GM10847 (cell line): ENCODE data around the gene CDK10.

ENCODE experiments used
- POLR2A ChIP-seq: IDR thresholded peaks from 2 replicates; pipeline ENCODE4 v1.6.1; 2011; ENCODE audit not compliant: insufficient read length; ENCODE audit errors: extremely low read depth

The CDK10 gene

GRCh38 chr16:89658221-89658879 is 28.1 kb upstream of the CDK10 start:
- TF ChIP-seq POLR2A, result no peak

DNA sequence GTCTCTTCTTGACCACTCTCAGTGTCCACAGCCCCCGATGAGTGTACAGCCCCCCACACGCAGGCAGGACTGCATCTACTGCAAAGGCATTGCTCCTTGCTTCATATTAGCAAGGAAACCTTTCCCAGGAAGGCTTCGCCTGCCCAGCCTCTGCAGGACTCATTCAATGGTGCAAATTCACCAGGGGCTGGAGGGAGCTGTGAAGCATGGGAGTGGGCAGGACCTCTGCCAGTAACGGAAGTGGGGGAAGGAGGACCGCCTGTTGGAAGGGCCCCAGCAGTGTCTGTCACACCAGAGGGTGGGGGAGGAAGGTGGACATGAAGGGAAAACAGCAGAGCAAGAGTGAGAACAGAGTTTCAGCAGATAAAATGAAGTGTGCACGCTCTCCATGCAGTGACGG is 26.3 kb upstream of the CDK10 start:
- no peak for TF ChIP-seq POLR2A

GRCh38 chr16:89661215-89661614 is 25.3 kb upstream of the CDK10 start:
- TF ChIP-seq POLR2A, result no peak

DNA sequence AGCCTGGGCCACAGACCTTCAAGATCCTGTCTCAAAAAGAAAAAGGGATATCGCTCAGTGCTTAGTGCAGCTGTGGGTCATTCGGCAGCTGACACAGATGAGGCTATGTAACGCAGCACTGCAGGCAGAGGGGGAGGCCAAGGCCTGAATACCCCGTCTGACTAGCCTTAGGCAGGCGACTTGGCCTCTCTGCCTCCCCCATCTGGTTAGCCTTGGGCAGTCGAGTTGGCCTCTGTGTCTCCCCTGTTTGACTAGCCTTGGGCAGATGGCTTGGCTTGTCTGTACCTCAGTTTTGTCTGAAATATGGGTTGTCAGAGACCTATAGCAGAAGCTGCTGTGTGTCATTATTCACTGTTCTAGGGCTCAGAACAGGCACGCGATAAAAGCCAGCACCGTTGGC is 18.9 kb upstream of the CDK10 start:
- TF ChIP-seq POLR2A, result no peak

DNA sequence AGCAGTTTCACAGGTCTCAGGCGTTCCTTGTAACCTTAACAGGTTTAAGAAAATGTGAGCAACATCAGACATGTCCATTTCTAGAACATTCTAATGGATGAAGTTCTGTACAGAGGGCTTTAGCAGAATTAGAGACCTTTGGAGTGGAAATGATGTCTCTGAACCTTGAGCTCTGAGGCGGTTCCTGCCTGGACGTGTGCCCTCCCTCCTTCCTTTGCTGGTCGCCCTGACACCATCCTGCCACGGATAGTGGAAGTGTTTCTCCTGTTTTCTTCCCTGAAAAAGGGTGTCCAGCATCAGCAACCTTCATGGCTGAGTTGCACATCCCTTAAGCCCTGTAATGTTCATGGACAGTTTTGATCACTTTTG is 17.7 kb upstream of the CDK10 start:
- no peak for TF ChIP-seq POLR2A

GRCh38 chr16:89669755-89670154 is 16.7 kb upstream of the CDK10 start:
- no peak for TF ChIP-seq POLR2A

DNA sequence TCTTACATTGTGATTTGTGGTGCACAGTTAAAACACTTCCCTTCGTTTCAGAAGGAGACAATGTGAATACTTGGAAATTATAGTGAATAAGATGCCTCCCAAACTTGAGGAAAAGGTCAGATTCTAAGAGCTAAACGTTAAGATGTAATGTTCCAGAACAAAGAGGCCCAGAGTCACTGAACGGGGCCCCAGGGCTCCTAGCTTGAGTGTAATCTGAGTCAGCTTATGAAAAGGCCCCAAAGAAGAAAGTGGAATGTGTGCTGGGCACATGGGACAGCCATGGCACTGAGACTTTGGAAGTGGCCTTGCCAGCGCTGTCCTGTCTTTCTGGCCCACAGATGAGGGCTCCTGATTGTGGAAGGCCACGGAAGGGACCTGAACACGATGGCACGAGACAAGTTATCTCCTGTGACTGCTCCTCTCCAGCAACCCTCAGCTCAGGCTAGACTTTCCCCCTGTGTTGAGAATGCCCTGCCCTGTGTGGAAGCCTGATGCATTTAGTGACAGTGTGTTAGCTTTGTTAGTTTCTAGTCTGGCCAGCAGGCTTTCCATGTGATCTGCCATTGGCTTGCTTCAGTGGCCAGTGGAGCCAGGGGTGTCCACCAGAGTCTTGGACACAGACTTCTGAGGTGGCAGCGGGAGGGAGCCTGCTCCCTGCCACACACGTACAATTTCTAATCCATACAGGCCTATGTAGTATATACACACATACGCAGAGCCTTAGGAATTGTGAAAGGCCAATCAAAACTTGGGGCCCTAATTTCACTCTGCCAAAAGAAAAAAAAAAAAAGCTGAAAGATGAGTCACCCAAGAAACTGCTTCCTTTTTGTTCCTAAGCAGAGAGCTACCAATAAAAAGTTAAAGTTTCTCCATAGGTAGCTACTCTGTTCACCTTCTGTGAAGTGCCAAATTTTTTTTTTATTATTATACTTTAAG is 15.7 kb upstream of the CDK10 start:
- no peak for TF ChIP-seq POLR2A

GRCh38 chr16:89672177-89672941 is 14.1 kb upstream of the CDK10 start:
- TF ChIP-seq POLR2A, result no peak

GRCh38 chr16:89678258-89678657 is 8.2 kb upstream of the CDK10 start:
- TF ChIP-seq POLR2A, result no peak

- no peak for TF ChIP-seq POLR2A
Observed at GRCh38 chr16:89685916-89686315, 573 bp upstream of the CDK10 start.

GRCh38 chr16:89687092-89687940 is 827 bp downstream of the CDK10 start:
- no peak for TF ChIP-seq POLR2A

DNA sequence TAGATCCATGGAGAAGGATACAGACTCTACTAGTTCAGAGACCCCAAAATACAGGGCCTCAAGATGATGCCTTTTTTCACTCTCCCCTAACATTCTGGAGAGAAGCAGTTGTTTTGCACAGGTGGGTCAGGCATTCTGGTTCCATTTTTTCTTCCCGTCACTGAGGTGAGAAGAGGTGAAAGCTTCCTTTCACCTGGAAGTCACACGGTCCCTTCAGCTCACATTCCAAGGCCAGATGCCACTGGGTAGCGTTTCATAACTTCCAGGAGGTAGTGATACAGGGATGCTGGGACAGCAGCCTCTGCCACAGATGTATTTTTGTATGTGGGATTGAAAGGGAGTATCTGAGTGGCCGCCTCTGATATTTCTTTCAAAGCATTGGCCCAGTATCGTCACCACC is 1.9 kb downstream of the CDK10 start:
- no peak for TF ChIP-seq POLR2A

- TF ChIP-seq POLR2A, result no peak
Observed at GRCh38 chr16:89689142-89689541, 2.7 kb downstream of the CDK10 start.

DNA sequence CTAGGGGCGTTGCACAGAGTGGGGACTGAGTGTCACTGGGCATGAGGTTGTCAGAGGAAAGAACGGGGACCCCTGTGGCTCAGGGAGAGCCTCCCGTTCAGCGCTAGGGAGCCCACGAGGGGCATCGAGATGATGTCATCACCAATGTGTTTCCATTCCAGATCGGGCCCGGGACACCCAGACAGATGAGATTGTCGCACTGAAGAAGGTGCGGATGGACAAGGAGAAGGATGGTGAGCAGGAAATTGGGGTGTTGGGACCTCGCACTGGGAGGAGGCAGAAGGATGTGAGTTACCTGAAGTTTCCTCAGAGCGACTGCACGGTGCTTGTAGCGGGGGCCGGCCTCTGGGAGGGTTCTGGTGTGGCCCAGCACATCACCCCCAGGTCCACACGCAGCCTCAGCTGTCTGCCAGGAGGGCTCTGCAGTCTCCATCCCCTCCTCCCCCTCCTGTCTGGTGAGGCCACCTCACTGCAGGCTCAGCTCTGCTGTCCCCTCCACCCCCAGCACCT is 4.0 kb downstream of the CDK10 start:
- TF ChIP-seq POLR2A, result no peak
